ENCODE measurements around the gene TGFBR1.

DNA sequence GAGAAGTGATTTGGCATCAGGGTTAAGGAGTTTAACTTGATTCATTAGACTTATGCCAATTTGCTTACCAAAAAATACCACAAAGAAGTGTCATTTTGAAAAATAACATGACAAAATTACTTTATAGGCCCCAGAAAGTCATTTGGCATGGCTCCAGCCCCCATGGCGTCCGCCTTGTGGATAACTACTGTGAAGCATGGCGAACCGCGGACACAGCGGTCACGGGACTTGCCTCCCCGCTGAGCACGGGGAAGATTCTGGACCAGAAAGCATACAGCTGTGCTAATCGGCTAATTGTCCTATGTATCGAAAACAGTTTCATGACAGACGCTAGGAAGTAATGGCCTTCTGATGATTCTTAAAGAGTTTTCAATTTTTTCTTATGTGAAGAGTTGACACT lies 35.4 kb upstream of the TGFBR1 start:
- TF ChIP-seq, protein P1, sequence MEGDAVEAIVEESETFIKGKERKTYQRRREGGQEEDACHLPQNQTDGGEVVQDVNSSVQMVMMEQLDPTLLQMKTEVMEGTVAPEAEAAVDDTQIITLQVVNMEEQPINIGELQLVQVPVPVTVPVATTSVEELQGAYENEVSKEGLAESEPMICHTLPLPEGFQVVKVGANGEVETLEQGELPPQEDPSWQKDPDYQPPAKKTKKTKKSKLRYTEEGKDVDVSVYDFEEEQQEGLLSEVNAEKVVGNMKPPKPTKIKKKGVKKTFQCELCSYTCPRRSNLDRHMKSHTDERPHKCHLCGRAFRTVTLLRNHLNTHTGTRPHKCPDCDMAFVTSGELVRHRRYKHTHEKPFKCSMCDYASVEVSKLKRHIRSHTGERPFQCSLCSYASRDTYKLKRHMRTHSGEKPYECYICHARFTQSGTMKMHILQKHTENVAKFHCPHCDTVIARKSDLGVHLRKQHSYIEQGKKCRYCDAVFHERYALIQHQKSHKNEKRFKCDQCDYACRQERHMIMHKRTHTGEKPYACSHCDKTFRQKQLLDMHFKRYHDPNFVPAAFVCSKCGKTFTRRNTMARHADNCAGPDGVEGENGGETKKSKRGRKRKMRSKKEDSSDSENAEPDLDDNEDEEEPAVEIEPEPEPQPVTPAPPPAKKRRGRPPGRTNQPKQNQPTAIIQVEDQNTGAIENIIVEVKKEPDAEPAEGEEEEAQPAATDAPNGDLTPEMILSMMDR (IDR thresholded peaks at IDR 0.05) = no peak
- TF ChIP-seq EP300 (IDR thresholded peaks at IDR 0.05) = no peak
